HUES48 (cell line): ENCODE data around the gene GPLD1.
A peak's percentile ranks its signal among the peaks of the same experiment; 100 is the strongest.
"Not testable (repeated sequence)": the region's sequence is repeated elsewhere in the genome, so short reads cannot be mapped to it uniquely, and the experiment has no call there.

Source experiments
- H3K27ac ChIP-seq: one replicate; pipeline ENCODE4 v1.7.0; 2013; ENCODE audit warnings: low read depth, low read length, inconsistent platforms
- H3K27me3 ChIP-seq: 2 replicates; pipeline ENCODE4 v1.6.1; 2013; ENCODE audit warnings: mild to moderate bottlenecking, low read length; ENCODE audit not compliant: control insufficient read depth, insufficient read depth
- H3K36me3 ChIP-seq: 2 replicates; pipeline ENCODE4 v1.6.1; 2013; ENCODE audit warnings: low read length; ENCODE audit not compliant: control insufficient read depth, insufficient read depth
- H3K4me1 ChIP-seq: 2 replicates; pipeline ENCODE4 v1.6.1; 2013; ENCODE audit warnings: mild to moderate bottlenecking, low read length; ENCODE audit not compliant: control insufficient read depth, insufficient read depth
- H3K4me3 ChIP-seq: 2 replicates; pipeline ENCODE4 v1.5.1; 2013; ENCODE audit warnings: mild to moderate bottlenecking, low read depth, low read length
- H3K9ac ChIP-seq: 2 replicates; pipeline ENCODE4 v1.6.1; 2013; ENCODE audit warnings: mild to moderate bottlenecking, low read depth, low read length, moderate library complexity
- H3K9me3 ChIP-seq: 2 replicates; pipeline ENCODE4 v1.6.1; 2013; ENCODE audit warnings: low read length; ENCODE audit not compliant: control insufficient read depth, insufficient read depth

Gene GPLD1

GRCh38 chr6:24412294-24412693 is 77.1 kb downstream of the GPLD1 start:
- H3K9me3 ChIP-seq: no peaks in the 10 kb centered on the region
- H3K36me3 ChIP-seq: peaks cover 97% of the 10 kb centered on the region

GRCh38 chr6:24410622-24411021 is 78.8 kb downstream of the GPLD1 start:
- Histone ChIP-seq H3K27ac (no peak overlapping the region), H3K9me3 (no peaks in the 10 kb centered on the region), H3K9ac (no peak overlapping the region), H3K4me3 (no peak overlapping the region), H3K36me3 (peaks cover 95% of the 10 kb centered on the region), H3K27me3 (no peaks in the 10 kb centered on the region), H3K4me1 (peaks cover 8% of the 10 kb centered on the region; the same call in 1 of the 2 replicates)

More at GRCh38 chr6:24412294-24412693, 77.1 kb downstream of the GPLD1 start:
- H3K4me3 ChIP-seq: no peak overlapping the region
- no peak overlapping the region for H3K27ac ChIP-seq
- no peak overlapping the region for H3K9ac ChIP-seq
- H3K4me1 ChIP-seq: peaks cover 5% of the 10 kb centered on the region; the same call in 1 of the 2 replicates
- H3K27me3 ChIP-seq: no peaks in the 10 kb centered on the region

GRCh38 chr6:24408719-24409410 is 80.5 kb downstream of the GPLD1 start:
- H3K27ac ChIP-seq: no peak overlapping the region
- H3K4me3 ChIP-seq: no peak overlapping the region
- no peaks in the 10 kb centered on the region for H3K9me3 ChIP-seq
- no peak overlapping the region for H3K9ac ChIP-seq
- H3K36me3 ChIP-seq: peaks cover 85% of the 10 kb centered on the region
- peaks cover 13% of the 10 kb centered on the region; the same call in 1 of the 2 replicates for H3K4me1 ChIP-seq
- no peaks in the 10 kb centered on the region for H3K27me3 ChIP-seq

GRCh38 chr6:24405262-24405661 is 84.1 kb downstream of the GPLD1 start:
- Histone ChIP-seq H3K27ac (peak overlapping the region; percentile 60), H3K27me3 (no peaks in the 10 kb centered on the region), H3K9ac (0 out of 2 replicates have a peak overlapping the region, but pooled peaks have one; percentile 1), H3K4me1 (peaks cover 32% of the 10 kb centered on the region), H3K9me3 (no peaks in the 10 kb centered on the region), H3K36me3 (peaks cover 49% of the 10 kb centered on the region), H3K4me3 (peak overlapping the region; percentile 99)

GRCh38 chr6:24403501-24403824 is 85.9 kb downstream of the GPLD1 start:
- Histone ChIP-seq H3K9me3 (no peaks in the 10 kb centered on the region), H3K36me3 (peaks cover 31% of the 10 kb centered on the region), H3K27me3 (no peaks in the 10 kb centered on the region), H3K4me1 (peaks cover 40% of the 10 kb centered on the region), H3K9ac (peak overlapping the region; percentile 95), H3K27ac (peak overlapping the region; percentile 70), H3K4me3 (peak overlapping the region; percentile 99)

- Histone ChIP-seq H3K9me3 (no peaks in the 10 kb centered on the region), H3K4me3 (peak within 1 kb of the TSS; percentile 99), H3K27me3 (no peaks in the 10 kb centered on the region), H3K36me3 (peaks cover 25% of the 10 kb centered on the region), H3K27ac (peak within 1 kb of the TSS; percentile 94), H3K9ac (peak within 1 kb of the TSS; percentile 95), H3K4me1 (peaks cover 40% of the 10 kb centered on the region)
Measured at GRCh38 chr6:24402697-24403500, 86.5 kb downstream of the GPLD1 start, which contains the start of gene MRS2. TSS of gene MRS2 (plus strand) at chr6:24402936. CDS start at chr6:24403047, 111 bp downstream.

- peaks cover 11% of the 10 kb centered on the region for H3K9me3 ChIP-seq
- no peaks in the 10 kb centered on the region for H3K27me3 ChIP-seq
- H3K36me3 ChIP-seq: peaks cover 11% of the 10 kb centered on the region
- H3K27ac ChIP-seq: peak overlapping the region; percentile 94
- peak overlapping the region; percentile 95 for H3K9ac ChIP-seq
- H3K4me1 ChIP-seq: peaks cover 35% of the 10 kb centered on the region
- peak overlapping the region; percentile 99 for H3K4me3 ChIP-seq
Measured at GRCh38 chr6:24401458-24401857, 87.9 kb downstream of the GPLD1 start.

- not testable (repeated sequence) for H3K36me3 ChIP-seq, H3K27me3 ChIP-seq
- H3K9me3 ChIP-seq: peaks cover 16% of the 10 kb centered on the region
- peak overlapping the region; percentile 94 for H3K27ac ChIP-seq
- peaks cover 30% of the 10 kb centered on the region for H3K4me1 ChIP-seq
- peak overlapping the region; percentile 99 for H3K4me3 ChIP-seq
- H3K9ac ChIP-seq: peak overlapping the region; percentile 95
Measured at GRCh38 chr6:24400045-24401039, 89.0 kb downstream of the GPLD1 start.

- Histone ChIP-seq H3K9ac (no peak overlapping the region), H3K27me3 (no peaks in the 10 kb centered on the region), H3K27ac (no peak overlapping the region), H3K9me3 (peaks cover 16% of the 10 kb centered on the region), H3K36me3 (no peaks in the 10 kb centered on the region), H3K4me1 (peaks cover 27% of the 10 kb centered on the region), H3K4me3 (no peak overlapping the region)
Measured at GRCh38 chr6:24397631-24398030, 91.7 kb downstream of the GPLD1 start.

GRCh38 chr6:24396824-24397223 is 92.6 kb downstream of the GPLD1 start:
- H3K36me3 ChIP-seq: no peaks in the 10 kb centered on the region
- peaks cover 16% of the 10 kb centered on the region for H3K9me3 ChIP-seq
- H3K4me1 ChIP-seq: peaks cover 20% of the 10 kb centered on the region
- H3K27me3 ChIP-seq: no peaks in the 10 kb centered on the region
- no peak overlapping the region for H3K4me3 ChIP-seq
- H3K9ac ChIP-seq: no peak overlapping the region
- H3K27ac ChIP-seq: no peak overlapping the region
